GM12873 (cell line): ENCODE results near the gene KCNQ1.

ENCODE experiments used
- CTCF ChIP-seq: IDR thresholded peaks from 2 replicates; pipeline ENCODE4 v1.5.1; 2012; ENCODE audit warnings: low read depth, mild to moderate bottlenecking, moderate library complexity, low read length, control low read depth; ENCODE audit not compliant: insufficient read depth; ENCODE audit errors: missing control alignments

KCNQ1 gene

GRCh38 chr11:2426826-2427521 is 17.8 kb upstream of the KCNQ1 start:
- TF ChIP-seq CTCF, result no peak

GRCh38 chr11:2427721-2428321 is 17.0 kb upstream of the KCNQ1 start:
- TF ChIP-seq CTCF, result no peak

DNA sequence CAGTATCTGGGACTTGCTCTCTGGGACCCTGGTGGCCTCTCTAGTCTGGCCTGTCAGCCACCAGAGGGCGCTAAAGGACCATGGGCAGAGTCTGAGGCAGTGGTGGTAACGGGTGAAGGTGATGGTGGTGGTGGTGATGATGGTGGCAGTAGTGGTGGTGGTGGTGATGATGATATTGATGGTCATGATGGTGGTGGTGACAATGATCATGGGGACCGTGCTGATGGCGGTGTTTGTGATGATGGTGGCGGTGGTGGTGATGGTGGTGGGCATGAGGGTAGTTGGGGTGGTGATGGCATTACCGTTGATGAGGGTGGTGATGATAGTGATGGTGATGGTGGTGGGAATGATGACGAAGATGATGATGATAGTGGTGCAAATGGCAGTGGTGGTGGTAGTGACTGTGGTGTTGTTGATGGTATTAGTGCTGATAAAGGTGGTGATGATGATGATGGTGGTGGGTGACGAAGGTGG is 16.4 kb upstream of the KCNQ1 start:
- peak; percentile 87 for TF ChIP-seq CTCF

GRCh38 chr11:2431395-2431794 is 13.4 kb upstream of the KCNQ1 start:
- no peak for TF ChIP-seq CTCF

GRCh38 chr11:2432171-2432621 is 12.6 kb upstream of the KCNQ1 start:
- no peak for TF ChIP-seq CTCF

DNA sequence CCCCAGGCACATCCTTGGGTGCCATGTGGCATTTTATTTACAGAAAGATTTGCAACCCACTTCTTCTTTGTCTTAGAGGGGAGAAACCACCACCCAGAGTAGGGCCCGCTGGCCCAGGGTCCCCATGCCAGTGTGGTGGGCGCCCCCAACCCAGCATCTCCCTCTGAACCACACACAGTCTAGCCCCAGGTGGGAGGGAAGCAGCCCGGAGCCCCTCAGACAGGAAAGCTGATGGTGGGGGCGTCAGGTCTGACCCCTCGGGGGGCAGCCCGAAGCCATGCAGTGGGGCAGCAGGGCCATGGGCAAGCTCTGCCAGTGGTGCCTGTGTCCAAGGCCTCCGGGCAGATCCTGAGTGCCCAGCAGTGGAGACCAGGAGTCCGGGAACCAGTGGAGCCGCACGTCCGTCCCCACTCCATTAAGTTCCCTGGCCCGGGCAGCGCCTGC is 12.2 kb upstream of the KCNQ1 start:
- no peak for TF ChIP-seq CTCF

- TF ChIP-seq CTCF, result no peak
Observed at GRCh38 chr11:2433106-2433925, 11.5 kb upstream of the KCNQ1 start.
